ENCODE measurements around the gene PIEZO1. TPM values are rescaled to one million over a fixed set of nuclear protein-coding genes. Genes with fewer than 3 reads are reported as not detected.

Gene PIEZO1
- total and polyA plus RNA-seq, 10 of the 15 experiments (the other 5 are each of a cell fraction or from before 2014, with no cell fraction given), result 1.3 to 169 (median 33.4) TPM

DNA sequence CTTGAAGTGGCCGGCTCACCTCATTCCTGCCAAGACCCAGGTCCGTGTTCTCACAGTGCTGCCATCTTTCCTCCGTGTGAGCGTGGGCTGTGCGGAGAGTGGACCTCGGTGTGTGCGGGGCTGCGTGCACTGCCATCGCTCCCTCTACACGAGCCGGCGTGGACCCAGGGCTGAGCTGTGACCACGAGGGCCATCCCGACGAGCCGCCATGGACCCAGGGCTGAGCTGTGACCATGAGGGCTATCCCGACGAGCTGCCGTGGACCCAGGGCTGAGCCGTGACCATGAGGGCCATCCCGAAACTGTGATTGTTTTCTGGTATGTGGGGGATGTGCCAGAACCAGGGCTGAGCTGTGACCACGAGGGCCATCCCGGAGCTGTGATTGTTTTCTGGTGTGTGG, 113.2 kb downstream of the PIEZO1 start (continued):
- TF ChIP-seq, protein P1, sequence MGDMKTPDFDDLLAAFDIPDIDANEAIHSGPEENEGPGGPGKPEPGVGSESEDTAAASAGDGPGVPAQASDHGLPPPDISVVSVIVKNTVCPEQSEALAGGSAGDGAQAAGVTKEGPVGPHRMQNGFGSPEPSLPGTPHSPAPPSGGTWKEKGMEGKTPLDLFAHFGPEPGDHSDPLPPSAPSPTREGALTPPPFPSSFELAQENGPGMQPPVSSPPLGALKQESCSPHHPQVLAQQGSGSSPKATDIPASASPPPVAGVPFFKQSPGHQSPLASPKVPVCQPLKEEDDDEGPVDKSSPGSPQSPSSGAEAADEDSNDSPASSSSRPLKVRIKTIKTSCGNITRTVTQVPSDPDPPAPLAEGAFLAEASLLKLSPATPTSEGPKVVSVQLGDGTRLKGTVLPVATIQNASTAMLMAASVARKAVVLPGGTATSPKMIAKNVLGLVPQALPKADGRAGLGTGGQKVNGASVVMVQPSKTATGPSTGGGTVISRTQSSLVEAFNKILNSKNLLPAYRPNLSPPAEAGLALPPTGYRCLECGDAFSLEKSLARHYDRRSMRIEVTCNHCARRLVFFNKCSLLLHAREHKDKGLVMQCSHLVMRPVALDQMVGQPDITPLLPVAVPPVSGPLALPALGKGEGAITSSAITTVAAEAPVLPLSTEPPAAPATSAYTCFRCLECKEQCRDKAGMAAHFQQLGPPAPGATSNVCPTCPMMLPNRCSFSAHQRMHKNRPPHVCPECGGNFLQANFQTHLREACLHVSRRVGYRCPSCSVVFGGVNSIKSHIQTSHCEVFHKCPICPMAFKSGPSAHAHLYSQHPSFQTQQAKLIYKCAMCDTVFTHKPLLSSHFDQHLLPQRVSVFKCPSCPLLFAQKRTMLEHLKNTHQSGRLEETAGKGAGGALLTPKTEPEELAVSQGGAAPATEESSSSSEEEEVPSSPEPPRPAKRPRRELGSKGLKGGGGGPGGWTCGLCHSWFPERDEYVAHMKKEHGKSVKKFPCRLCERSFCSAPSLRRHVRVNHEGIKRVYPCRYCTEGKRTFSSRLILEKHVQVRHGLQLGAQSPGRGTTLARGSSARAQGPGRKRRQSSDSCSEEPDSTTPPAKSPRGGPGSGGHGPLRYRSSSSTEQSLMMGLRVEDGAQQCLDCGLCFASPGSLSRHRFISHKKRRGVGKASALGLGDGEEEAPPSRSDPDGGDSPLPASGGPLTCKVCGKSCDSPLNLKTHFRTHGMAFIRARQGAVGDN (IDR thresholded peaks at IDR 0.05), result no peak
- TF ChIP-seq, protein P2, sequence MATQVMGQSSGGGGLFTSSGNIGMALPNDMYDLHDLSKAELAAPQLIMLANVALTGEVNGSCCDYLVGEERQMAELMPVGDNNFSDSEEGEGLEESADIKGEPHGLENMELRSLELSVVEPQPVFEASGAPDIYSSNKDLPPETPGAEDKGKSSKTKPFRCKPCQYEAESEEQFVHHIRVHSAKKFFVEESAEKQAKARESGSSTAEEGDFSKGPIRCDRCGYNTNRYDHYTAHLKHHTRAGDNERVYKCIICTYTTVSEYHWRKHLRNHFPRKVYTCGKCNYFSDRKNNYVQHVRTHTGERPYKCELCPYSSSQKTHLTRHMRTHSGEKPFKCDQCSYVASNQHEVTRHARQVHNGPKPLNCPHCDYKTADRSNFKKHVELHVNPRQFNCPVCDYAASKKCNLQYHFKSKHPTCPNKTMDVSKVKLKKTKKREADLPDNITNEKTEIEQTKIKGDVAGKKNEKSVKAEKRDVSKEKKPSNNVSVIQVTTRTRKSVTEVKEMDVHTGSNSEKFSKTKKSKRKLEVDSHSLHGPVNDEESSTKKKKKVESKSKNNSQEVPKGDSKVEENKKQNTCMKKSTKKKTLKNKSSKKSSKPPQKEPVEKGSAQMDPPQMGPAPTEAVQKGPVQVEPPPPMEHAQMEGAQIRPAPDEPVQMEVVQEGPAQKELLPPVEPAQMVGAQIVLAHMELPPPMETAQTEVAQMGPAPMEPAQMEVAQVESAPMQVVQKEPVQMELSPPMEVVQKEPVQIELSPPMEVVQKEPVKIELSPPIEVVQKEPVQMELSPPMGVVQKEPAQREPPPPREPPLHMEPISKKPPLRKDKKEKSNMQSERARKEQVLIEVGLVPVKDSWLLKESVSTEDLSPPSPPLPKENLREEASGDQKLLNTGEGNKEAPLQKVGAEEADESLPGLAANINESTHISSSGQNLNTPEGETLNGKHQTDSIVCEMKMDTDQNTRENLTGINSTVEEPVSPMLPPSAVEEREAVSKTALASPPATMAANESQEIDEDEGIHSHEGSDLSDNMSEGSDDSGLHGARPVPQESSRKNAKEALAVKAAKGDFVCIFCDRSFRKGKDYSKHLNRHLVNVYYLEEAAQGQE (IDR thresholded peaks at IDR 0.05; ENCODE audit: low read depth, low read length), result no peak
- TF ChIP-seq, protein P3, sequence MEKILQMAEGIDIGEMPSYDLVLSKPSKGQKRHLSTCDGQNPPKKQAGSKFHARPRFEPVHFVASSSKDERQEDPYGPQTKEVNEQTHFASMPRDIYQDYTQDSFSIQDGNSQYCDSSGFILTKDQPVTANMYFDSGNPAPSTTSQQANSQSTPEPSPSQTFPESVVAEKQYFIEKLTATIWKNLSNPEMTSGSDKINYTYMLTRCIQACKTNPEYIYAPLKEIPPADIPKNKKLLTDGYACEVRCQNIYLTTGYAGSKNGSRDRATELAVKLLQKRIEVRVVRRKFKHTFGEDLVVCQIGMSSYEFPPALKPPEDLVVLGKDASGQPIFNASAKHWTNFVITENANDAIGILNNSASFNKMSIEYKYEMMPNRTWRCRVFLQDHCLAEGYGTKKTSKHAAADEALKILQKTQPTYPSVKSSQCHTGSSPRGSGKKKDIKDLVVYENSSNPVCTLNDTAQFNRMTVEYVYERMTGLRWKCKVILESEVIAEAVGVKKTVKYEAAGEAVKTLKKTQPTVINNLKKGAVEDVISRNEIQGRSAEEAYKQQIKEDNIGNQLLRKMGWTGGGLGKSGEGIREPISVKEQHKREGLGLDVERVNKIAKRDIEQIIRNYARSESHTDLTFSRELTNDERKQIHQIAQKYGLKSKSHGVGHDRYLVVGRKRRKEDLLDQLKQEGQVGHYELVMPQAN (conservative IDR thresholded peaks at IDR 0.05), result no peak
- TF ChIP-seq, protein P4, sequence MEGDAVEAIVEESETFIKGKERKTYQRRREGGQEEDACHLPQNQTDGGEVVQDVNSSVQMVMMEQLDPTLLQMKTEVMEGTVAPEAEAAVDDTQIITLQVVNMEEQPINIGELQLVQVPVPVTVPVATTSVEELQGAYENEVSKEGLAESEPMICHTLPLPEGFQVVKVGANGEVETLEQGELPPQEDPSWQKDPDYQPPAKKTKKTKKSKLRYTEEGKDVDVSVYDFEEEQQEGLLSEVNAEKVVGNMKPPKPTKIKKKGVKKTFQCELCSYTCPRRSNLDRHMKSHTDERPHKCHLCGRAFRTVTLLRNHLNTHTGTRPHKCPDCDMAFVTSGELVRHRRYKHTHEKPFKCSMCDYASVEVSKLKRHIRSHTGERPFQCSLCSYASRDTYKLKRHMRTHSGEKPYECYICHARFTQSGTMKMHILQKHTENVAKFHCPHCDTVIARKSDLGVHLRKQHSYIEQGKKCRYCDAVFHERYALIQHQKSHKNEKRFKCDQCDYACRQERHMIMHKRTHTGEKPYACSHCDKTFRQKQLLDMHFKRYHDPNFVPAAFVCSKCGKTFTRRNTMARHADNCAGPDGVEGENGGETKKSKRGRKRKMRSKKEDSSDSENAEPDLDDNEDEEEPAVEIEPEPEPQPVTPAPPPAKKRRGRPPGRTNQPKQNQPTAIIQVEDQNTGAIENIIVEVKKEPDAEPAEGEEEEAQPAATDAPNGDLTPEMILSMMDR (IDR thresholded peaks at IDR 0.05 in 2 of 3, conservative IDR thresholded peaks at IDR 0.05 in 1 of 3; ENCODE audit: control insufficient read depth in 2 of 3, extremely low read depth in 1 of 3, insufficient read depth in 1 of 3, low read depth in 3 of 3, low read length in 3 of 3), result no peak
- TF ChIP-seq STAT3 (IDR thresholded peaks at IDR 0.05; ENCODE audit: low read depth, low read length), result no peak
- TF ChIP-seq, protein P5, sequence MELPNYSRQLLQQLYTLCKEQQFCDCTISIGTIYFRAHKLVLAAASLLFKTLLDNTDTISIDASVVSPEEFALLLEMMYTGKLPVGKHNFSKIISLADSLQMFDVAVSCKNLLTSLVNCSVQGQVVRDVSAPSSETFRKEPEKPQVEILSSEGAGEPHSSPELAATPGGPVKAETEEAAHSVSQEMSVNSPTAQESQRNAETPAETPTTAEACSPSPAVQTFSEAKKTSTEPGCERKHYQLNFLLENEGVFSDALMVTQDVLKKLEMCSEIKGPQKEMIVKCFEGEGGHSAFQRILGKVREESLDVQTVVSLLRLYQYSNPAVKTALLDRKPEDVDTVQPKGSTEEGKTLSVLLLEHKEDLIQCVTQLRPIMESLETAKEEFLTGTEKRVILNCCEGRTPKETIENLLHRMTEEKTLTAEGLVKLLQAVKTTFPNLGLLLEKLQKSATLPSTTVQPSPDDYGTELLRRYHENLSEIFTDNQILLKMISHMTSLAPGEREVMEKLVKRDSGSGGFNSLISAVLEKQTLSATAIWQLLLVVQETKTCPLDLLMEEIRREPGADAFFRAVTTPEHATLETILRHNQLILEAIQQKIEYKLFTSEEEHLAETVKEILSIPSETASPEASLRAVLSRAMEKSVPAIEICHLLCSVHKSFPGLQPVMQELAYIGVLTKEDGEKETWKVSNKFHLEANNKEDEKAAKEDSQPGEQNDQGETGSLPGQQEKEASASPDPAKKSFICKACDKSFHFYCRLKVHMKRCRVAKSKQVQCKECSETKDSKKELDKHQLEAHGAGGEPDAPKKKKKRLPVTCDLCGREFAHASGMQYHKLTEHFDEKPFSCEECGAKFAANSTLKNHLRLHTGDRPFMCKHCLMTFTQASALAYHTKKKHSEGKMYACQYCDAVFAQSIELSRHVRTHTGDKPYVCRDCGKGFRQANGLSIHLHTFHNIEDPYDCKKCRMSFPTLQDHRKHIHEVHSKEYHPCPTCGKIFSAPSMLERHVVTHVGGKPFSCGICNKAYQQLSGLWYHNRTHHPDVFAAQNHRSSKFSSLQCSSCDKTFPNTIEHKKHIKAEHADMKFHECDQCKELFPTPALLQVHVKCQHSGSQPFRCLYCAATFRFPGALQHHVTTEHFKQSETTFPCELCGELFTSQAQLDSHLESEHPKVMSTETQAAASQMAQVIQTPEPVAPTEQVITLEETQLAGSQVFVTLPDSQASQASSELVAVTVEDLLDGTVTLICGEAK (IDR thresholded peaks at IDR 0.05; ENCODE audit: borderline replicate concordance), result no peak

All from GM12878 (cell line).